HG03457 (cell line): Measurements from ENCODE around the gene ZBTB38.

Experiments used
- ATAC-seq: cut with Tn5 transposase; IDR thresholded peaks from one replicate; pipeline ENCODE4 v1.9.1; 2021; ENCODE audit warnings: moderate number of reproducible peaks; ENCODE audit not compliant: unreplicated experiment

The ZBTB38 gene

DNA sequence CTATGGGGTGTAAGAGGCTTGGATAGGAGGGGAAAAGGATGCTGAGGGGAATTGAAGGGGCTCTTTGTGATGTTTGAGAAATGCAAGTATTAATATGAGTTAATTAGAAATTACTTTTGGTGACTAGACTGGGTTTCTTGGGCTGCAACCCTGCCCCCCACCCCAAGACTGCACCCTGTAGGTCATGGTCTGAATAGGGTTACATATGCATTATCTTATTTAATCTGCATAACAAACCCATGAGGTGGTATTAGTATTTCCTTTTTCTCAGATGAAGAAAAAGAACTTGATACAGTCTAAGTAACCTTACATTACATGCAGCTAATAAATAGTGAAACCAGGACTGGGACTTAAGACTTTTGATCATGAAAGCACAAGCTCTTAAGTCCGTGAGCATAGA is 5.6 kb upstream of the ZBTB38 start:
- ATAC-seq: no peak

DNA sequence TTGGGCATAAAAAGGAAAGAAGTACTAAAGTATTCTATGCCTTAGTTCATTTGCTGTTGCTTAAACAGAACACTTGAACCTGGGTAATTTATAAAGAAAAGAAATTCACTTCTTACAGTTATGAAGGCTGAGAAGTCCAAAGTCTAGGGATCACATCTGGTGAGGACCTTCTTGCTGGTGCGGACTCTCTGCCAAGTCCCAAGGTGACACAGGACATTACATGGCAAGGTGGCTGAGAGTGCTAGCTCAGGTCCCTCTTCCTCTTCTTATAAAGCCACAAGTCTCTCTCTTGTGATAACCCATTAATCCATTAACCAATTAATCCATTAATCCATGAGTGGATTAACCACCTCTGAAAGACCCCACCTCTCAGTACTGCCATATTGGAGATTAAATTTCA is 3.1 kb upstream of the ZBTB38 start:
- no peak for ATAC-seq

DNA sequence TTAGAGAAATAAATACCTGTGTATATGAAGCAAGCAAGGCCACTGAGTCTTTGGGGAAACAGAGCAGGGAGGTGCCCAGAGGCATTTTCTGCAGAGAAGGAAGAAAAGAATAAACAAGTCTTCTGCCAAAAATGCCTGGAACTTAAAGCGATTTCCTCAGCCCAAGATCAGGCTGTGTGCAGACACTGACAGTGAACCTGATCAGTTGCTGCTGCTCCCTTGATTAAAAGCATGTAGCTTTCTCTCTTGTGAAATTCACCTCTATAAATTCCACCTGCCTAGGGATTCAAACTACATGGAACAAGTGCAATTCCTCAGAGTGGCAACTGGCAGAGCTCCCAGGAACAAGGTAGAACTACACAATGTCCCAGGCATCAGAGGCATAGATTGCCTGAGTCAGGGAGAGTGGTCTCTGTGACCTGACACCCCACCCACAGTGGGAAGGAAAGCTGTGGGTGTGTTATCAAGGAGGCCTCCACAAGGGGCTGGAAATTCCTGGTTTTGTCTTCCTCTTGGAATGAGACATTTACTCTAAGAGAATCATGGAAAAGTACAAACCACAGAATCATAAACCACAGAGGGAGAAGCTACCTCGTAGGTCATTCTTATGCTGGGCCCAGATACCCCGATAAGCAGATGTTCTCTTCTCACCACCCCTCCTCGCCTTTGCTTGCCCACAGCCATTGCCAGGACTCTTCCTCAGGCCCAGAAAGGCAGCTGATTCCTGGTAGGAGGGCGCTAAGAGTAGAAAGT is 1.8 kb upstream of the ZBTB38 start:
- no peak for ATAC-seq

DNA sequence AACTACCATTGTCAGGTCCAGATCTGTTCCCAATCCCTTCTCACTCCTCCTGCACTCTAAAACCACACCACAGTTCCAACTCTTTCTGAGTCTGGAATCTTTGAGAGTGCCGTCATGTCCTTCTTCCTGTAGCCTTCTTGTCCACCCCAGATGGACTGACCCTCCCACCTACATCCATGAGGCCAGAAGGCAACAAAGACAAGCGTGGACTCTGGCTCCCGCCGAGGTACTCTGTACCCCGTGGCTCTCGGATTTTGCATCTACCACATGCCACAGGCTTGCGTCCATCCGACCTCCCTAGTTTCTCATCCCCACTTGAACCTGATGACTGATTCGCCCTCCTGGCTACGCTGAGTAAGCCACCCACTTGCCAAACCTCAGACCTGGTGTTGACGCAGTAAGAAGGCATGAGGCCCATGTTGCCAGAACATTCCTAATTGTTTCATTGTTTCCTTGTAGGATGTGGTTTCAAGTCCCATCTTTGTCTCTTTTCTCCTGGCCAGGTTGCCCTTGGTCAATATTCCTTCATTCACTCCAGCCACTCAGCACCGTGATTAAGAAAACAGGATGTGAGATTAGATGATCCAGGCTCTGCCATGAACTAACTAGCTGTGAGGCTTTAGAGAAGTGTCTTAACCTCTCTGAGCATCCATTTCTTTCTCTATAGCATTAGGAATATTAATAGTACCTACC is 1.1 kb upstream of the ZBTB38 start:
- no peak for ATAC-seq

DNA sequence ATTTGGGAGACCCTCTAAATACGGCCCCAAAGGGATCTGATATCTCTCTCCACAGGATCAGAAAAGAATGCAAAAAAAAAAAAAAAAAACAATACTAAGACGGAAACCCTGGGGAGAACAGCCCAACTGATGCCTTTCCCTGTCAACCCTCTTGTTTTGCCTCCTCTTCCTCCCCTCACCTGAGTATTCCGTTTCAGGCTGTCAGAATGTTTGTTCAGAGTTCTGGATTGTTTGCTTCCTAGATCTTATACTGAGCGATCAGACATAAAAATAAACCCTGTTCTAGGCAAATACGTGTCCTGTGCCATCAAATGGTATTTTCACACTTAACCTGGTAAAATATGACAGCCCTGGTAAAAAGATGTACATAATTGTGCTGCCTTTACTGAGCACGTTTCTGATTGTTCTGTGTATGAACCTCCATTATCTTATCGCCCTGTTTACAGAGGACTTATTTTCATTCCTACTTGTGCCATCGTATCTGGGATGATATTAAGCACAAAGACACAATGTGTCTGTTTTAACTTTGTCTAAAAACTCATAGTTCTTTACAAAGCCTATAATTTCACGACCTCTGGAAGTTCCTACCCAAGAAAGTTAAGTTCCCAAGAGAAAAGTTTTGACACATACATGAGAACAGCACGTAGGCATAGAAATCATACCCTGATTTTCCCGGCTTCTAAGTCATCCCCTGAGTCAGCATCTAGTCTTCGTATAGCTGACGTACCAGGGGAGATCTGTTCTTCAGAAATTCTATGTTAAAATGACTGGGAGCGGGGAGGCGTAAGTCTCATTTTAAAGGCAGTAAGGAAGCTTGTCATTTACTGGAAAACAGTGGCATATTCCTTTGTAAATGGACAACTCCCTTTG is 856 bp downstream of the ZBTB38 start:
- ATAC-seq: no peak

DNA sequence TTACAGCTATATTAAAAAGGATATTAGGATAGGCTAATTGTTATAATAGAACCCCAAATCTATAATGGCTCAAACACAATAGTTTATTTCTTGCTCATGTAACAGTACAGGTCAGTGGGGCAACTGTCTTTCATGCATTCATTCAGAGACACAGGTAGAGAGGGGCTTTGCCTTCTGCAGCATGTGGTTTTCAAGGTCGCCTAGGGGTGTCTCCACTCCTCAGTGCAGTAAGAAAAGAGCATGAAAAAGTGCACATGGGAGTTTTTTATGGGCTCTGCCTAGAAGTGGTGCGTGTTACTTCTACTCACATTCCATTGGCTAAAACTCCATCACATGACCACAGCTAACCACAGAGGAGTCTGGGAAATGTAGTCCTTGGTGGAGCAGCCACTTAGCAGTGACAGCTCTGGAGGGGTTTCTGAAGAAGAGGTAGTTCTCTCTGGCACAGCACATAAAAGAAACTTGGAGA is 1.8 kb downstream of the ZBTB38 start:
- peak; percentile 78 for ATAC-seq

DNA sequence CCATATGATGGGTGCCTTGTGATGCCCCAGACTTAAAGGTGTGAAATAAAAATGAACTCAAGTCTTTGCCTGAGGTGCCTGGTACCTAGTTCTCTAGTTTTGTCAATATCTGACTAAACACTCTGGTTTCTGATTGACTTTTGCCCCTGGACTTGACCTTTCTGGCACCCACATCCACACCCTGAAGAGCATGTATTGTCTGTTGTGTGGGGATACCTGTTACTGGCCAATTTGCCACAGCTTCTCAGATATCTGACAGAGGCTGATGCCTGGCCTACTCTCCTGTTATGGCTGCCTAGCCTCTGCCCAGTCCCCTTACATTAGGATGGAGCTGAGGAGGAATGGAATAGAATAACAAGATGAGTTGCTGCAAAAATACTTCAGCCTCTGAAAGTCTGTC is 3.6 kb downstream of the ZBTB38 start:
- ATAC-seq: no peak

DNA sequence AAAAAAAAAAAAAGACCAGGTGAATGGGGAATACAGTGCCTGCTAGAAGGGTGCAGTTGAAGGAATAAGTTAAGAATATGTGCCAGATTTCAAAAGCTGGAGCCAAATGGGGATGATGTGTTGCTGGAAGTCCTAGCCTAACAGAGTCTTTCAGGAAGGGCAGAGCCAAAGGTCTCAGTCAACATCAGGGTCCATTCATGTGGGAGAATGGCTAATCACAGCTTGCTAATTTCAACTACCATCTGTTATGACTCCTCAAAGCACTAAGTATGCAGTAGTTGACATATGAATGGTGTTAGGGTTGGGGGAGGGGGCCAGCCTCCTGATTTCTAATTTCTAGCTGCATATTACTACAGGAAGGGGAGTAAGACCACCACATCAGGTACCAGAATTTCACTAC is 4.4 kb downstream of the ZBTB38 start:
- ATAC-seq: no peak

DNA sequence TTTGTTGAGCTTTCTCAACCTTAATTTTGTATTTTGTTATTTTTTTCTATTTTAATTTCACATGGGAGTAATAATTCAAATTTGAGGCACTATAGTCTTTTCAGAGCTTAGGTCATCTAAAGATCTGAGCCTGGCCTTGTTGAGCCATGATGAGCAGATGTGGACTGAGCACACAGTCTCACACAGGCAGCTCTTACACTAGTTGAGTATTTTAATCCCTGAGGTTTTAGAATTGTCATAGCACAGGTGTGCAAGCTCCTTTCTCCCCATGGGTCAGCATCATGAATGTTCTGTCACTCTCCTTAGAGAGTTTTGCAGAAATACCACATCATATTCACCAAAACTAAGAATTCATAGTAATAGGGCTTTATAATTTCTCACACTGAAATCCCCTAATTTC is 4.9 kb downstream of the ZBTB38 start:
- ATAC-seq: no peak

DNA sequence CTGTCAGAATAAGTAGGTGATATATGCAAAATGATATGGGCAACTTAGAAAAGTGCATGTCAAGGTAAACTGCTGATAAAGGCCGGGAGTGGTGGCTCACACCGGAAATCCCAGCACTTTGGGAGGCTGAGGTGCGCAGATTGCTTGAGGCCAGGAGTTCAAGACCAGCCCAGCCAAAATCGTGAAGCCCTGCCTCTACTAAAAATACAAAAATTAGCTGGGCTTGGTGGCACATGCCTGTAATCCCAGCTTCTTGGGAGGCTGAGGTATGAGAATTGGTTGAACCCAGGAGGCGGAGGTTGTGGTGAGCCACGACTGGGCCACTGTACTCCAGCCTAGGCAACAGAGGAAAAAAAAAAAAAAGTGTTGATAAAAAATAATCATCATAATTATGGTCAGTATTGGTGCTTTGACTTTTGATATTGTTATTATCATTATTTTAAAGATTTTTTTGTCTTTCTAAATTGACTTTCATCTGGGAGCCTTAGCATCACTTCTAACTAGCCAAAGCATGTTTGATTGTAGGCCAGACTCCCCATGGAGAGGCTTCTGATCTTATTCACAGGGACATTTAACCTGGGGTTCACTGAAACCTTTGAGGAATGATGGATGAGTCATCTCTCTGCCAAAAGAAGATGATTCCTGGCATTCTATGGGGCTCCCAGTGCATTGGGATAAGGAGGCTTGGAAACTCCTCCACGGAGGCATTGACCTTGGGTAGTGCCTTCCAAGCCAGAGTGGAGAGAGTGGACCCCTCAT is 5.6 kb downstream of the ZBTB38 start:
- ATAC-seq: no peak

DNA sequence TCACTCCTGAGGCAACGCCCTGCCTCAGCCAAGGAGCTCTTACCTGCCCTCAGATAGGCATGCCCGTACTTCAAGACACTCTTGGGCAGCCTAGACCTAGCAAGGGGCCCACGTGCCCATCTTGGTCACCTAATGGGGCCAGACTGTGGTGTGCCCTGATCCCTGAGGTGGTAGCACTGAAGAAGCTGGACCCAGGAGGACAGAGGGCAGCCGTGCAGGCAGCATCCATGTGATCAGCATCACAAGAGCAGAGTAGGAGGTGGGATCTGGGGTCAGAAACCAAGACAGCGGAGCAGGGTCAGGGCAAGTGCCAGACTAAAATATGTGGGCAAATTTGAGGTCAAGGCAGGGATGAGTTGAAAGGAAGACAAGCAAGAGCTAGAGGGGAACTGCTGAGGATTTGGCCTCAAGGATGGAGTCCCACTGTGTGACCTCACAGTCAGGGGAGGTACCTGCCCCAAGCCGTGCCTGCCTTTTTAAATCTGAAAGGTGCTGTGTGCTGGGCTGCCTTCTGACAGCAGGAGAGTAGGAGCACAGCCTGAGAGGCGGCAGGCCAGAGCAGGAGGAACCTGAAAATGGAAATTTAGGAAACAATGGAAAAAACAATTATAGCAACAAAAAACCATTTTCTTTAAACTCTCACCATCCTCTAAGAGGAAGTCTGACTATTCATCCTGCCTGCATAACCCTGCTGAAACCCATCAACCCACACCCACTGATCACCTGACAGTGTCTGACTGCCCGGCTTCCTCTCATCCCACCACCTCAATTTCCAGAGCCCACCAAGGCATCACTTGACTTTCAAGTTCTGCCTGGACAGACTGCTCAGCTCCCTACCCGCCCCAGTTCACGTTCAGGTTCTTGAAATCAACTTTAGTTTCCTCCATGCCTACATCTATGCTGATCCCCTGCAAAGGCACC is 7.3 kb downstream of the ZBTB38 start:
- ATAC-seq: no peak

DNA sequence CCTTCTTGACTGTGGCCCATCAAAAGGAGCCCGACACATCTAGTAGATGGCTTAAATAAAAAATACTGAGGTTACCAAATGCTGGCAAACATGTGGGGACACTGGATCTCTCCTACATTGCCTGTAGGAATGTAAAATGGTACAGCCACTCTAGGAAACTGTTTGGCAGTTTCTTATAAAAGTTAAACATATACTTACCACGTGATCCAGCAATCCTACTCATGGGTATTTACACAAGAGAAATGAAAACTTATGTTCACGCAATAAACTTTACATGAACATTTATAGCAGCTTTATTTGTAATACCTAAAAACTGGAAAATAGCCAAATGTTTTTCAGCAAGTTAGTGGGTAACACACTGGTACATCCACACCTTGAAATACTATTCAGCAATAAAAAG is 9.1 kb downstream of the ZBTB38 start:
- no peak for ATAC-seq

DNA sequence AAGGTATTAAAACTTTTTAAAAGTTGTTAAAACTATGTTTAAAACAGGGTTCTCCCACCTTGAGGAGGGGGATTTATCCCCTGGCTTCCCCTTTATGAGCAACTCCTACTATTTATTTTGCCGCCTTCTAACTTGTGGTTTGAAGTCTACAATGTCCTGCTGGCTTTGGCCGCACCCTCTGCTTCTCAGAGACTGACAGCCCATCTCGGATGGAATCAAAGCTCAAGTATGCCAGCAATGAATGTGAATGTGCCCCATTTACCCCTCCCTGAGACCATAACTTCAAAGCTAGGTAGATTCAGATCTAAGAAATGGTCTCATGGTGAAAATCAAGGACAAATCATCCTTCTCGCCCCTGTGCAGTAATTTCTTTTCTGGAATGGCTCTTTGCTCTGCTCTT is 10.3 kb downstream of the ZBTB38 start:
- no peak for ATAC-seq

DNA sequence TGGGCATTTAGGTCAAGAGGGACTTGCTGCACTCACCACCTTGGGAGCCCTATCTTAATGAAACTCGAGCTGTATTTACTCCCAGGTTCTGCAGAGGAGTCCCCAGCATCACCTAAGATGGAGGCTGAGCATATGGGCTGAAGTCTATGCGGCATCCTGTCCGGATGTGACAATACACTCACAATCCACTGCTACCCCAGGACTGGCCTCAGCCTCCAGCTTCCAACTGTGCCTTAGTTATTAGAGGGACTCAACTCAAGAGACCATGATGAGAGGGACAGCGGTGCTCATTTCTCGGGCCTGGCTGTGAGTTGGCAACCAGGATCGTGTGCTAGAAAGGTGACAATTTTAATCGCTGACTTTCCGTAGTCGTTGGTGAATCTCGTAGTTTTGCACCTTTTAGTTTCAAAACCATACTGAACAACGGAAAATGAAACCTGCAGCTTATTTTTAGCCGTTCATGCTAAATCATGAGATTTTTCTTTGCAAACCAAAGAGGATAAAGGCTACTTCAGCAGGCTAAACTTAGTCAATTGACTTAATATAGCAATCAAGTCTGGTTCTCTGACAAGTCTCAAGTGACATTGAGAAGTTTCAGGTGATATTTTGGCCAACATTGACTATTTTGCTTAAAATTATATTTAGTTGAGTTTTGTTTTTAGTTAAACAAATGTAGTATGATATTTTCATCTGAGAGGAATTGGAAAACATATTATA is 11.1 kb downstream of the ZBTB38 start:
- peak; percentile 49 for ATAC-seq

DNA sequence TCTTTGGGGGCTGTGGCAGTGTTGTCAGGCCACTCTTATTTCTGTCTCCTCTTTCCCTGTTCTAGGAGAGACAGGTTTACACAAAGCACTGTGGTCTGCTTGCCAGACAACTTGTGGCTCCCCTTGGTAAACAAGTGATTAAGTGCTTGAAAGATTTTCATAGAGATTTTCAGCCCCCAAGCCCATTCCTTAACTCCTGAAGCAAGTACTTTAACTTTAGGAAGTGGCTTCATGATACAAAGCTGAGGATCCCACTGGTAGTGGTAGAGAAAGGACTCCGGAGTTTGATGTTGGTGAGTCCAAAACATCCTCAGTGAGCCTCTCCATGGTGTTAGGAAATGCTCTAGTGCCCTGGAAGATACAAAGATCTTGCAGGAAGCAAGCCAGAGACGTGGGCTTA is 12.0 kb downstream of the ZBTB38 start:
- no peak for ATAC-seq

DNA sequence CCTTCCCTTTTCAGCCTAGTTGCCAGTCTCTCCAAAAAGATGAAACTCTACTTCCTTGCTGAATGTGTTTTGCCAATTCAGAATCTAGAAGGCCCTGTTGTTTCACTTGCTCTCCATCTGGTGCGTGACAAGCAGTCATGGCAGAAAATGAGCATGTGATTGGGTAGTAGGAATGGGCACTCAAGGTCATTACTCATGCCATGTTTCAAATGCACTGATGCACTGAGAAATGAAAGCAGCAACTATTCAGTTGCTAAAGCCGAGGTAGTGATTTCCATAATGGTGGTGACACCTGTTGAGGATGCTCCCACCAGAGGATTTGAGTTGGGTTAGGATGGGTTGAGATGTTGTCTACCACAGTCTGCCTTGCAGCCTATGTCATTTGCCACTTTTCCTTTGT is 12.7 kb downstream of the ZBTB38 start:
- peak; percentile 33 for ATAC-seq

DNA sequence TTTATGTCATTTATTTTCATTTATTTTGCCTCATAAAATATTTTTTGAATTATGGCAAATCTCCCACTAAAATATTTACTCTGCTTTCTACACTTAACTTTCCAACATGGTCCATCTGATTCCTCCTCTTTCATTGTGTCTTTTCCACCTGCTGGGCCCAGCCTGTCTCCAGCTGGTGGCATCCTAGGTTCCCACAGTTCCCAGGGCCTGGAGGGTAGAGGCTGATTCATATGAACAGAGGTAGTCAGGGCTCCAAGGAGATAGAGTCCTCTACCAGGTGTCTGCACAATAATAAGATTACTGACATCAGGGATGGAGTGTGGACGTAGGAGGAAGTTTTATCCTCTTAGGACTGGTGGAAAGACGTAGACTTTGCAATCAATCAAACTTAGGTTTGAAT is 14.3 kb downstream of the ZBTB38 start:
- no peak for ATAC-seq

DNA sequence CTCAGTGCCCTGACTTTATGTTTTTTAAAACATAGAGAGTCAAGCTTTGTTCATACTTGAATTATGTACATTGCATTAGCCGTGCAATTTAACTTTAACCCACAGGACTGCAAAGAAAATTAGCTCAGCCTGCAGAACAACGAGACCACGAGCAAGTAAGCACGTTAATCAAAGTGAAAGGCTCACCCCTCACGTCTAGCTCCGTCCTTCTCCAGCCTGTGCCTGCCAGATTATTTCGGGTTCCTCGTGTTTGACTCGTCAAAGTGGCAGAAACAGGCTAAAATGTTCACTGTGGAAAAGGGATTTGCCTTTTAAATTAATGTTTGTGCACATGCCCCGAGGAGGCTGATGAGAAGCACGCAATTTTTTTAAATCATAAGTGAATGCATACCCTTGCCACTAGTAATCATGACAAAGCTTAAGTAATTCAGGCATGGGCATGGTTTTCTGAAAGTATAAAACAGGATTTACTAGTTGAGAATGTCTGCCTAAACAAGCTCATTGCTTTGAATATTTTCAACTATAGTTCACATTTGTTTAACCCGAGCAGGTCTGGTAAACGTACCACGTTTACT is 15.3 kb downstream of the ZBTB38 start:
- no peak for ATAC-seq

DNA sequence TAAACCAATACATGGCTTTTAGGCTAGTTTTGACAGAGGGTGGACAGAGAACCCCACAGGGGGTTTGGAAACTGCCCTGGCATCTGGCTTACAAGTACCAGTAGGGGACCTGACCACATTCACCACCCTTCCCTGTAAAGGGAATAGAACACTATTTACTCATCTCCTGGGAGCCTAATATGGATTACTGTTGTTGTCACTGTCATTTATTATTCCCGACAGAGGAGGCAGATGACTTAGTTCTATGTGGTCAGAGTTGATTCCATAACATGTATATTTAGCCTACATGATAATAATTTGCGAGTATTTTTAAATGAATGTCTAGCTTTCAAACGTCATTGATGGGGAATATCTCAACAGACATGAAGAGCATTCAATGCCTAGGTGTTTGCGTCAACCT is 15.9 kb downstream of the ZBTB38 start:
- ATAC-seq: no peak
